Measurements from ENCODE around the gene VPS18.

Gene VPS18

GRCh38 chr15:40869686-40870085 lies 24.6 kb upstream of the VPS18 start:
- DNase-seq = no peak

- no peak for DNase-seq
These were observed 23.5 kb upstream of the VPS18 start for GRCh38 chr15:40870716-40871115.

- no peak for DNase-seq
These were observed 22.3 kb upstream of the VPS18 start for GRCh38 chr15:40871749-40872617.

- DNase-seq = no peak
These were observed 21.2 kb upstream of the VPS18 start for GRCh38 chr15:40872791-40873693.

- DNase-seq = peak; percentile 44
These were observed 20.3 kb upstream of the VPS18 start, which contains the start of gene RHOV for GRCh38 chr15:40873694-40874561. TSS of gene RHOV (minus strand) at chr15:40874234. CDS start at chr15:40874139, 95 bp downstream.

GRCh38 chr15:40875991-40876730 lies 18.1 kb upstream of the VPS18 start:
- no peak for DNase-seq

GRCh38 chr15:40877694-40878093 lies 16.6 kb upstream of the VPS18 start:
- DNase-seq = no peak

- no peak for DNase-seq
These were observed 15.5 kb upstream of the VPS18 start for GRCh38 chr15:40878785-40879184.

- no peak for DNase-seq
These were observed 14.6 kb upstream of the VPS18 start for GRCh38 chr15:40879609-40880008.

GRCh38 chr15:40881351-40881750 lies 12.9 kb upstream of the VPS18 start:
- no peak for DNase-seq

GRCh38 chr15:40886586-40886985 lies 7.7 kb upstream of the VPS18 start:
- DNase-seq = no peak

- no peak for DNase-seq
These were observed 5.1 kb upstream of the VPS18 start for GRCh38 chr15:40889112-40889511.

- DNase-seq = no peak
These were observed 3.1 kb upstream of the VPS18 start for GRCh38 chr15:40891138-40891537.

- DNase-seq = no peak
These were observed 2.3 kb upstream of the VPS18 start for GRCh38 chr15:40891810-40892446.

- DNase-seq = no peak
These were observed 1.7 kb upstream of the VPS18 start for GRCh38 chr15:40892447-40893012.

- DNase-seq = no peak
These were observed 1.1 kb upstream of the VPS18 start for GRCh38 chr15:40893019-40893670.

- DNase-seq = peak; percentile 43
These were observed 615 bp downstream of the VPS18 start for GRCh38 chr15:40894681-40895448.

- DNase-seq = no peak
These were observed 5.4 kb downstream of the VPS18 start for GRCh38 chr15:40899536-40900207.

Measured in T-helper 9 cell (primary cell).